Stimulated activated CD8-positive, alpha-beta memory T cell treated with anti-CD3 and anti-CD28 coated beads, Interleukin-4, amount 100 ng/mL, for 24 hours (primary cell): Measurements from ENCODE around the gene TMEM125.

ENCODE experiments used
- DNase-seq: peaks from one replicate; pipeline ENCODE4 v3.0.0-alpha.2; 2020; ENCODE audit warnings: low read depth

The TMEM125 gene

DNA sequence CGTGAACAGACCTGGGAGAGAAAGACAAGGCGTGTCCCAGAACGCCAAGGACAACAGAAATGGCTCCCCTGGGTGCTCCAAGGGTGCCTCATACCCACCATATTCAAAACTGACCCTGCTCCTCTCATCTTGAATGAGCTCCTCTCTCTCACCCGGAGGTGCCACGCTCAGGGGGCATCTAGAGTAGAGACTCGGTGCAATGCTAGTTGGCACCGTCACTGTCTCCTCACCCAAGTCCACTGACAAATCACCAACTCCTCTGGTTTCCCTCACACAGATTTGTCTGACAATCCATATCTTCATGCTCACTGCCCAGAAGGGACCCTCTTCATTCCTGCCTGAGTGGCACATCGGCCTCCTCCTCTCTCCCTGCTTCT, 5.0 kb downstream of the TMEM125 start:
- DNase-seq = no peak

GRCh38 chr1:43275826-43276620, 6.2 kb downstream of the TMEM125 start:
- no peak for DNase-seq

GRCh38 chr1:43276673-43277072, 6.9 kb downstream of the TMEM125 start:
- no peak for DNase-seq

DNA sequence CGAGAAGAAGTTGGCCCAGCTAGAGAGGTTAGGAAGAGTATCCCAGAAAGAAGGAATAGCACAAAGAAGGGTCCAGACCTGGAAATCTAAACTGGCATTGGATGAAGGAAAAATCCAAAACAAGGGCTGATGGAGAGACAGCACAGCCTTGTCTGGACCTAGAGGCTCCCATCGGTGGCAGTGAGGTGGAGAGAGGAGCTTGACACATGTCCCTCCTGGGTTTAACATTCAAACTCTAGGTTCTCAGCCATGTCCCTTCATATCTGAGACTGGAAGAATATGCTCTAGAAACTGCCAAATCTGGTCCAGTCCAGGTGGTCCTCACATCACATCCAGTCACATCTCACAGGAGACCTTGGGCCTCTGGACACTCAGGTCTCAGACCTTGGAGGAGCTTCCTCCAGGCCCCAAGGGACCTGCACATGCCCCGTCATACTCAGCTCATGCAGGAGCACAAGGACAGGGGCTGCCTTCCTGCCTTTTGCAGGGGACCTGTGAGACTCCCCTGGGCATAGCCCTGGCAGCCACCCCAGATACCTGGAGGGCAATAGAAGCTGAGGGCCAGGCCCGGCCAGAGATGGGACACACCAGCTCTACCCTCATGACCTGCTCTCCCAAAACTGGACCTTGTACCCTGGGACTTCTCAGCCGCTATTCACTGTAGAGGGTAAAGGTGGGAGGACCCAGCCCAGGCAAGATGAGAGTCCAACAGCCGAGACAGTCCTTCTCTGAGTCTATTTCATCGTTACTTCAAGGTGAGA, 7.5 kb downstream of the TMEM125 start:
- no peak for DNase-seq

GRCh38 chr1:43279161-43279560, 9.4 kb downstream of the TMEM125 start:
- no peak for DNase-seq

GRCh38 chr1:43279666-43280065, 9.9 kb downstream of the TMEM125 start:
- no peak for DNase-seq

GRCh38 chr1:43280692-43281091, 10.9 kb downstream of the TMEM125 start:
- no peak for DNase-seq

DNA sequence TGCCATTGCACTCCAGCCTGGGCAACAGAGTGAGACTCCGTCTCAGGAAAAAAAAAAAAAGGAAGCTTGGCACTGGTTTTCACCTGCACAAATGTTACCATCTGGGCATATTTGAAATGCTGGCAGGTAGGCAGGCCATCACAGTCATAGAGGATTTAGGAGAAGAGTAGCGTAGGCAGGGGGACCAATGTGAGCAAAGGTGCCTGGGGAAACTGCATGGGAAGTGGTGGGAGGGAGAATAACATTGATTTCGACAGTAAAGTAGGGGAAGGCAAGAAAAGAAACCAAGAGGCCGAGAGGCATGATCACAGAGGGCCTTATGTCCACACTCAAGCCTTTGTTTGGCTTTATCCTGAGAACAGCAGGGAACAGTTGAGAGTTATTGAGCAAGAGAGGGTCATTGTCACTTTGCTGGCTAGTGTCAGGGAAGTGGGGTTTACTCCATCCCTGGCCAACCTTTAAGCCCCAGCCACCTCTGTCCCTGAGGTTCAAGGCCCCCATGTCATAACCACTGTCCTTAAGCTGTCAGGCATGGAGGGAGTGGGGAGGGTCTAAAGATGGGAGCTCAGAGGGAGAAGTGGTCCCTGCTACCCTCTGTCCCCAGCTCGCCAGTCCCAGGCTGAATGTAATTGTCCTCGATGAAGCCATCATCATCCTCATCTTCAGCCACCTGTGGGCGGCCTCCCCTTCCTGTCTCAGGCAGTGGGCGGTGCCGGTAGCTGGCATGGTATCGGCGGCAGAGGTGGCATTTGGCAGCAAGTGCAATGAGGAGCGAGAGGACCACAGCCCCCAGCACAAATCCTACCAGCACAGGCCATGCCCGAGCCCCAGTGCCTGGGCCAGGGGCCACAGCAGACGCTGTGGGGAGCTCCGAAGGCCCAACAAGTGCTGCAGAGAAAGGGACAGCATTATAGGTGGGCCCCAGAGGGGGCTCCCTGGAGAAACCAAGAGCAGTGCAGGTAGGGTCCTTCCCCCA, 12.7 kb downstream of the TMEM125 start:
- no peak for DNase-seq

GRCh38 chr1:43284065-43284464, 14.3 kb downstream of the TMEM125 start:
- DNase-seq = no peak

DNA sequence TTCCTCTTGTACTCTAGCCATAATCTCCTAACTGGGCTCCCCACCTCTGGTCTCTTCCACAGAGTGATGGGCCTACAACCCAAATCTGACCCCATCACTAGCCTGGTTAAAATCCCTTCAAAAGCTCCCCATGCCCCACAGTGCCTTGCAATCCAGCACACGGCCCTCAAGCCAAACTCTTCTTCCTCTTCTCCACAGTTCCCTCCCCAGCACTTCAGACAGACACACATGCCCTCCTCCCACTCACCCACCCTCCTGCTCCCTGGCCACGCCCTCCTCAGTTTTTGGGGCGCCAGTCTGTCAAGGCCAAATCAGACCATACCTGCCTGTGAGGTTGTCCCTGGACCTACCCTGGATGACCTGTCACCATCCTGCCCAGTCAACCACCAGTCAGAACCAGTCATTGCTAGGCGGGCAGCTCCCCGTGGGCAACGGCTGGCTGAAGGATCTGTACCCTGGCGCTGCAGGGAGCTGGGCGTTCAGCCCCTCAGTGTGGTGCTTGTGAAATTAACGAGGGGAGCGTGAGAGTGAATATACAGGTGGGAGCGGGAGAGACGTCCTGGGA, 14.8 kb downstream of the TMEM125 start:
- no peak for DNase-seq

GRCh38 chr1:43285269-43285990, 15.6 kb downstream of the TMEM125 start, which contains the start of gene C1orf210:
TSS of gene C1orf210 (minus strand) at chr1:43285581. CDS start at chr1:43283270, 2,311 bp downstream.
- no peak for DNase-seq

DNA sequence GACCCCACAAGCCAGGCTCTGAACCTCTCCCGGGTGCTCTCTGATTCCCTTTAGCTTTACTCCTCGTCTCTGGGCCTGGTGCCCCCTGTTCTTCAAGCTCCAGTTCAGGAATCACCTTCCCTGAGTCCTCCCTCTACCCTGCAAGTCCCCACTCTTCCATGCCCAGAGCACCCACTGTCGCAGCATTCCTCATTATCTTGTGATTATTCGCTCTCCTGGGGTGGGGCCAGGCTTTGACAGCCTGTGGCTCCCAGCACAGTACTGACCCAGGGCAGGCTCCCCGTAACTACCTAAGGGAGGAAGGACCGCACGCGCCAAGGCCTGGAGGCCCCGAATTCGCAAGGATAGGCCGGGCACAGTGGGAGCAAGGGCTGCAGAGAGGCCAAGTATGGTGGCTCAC, 16.3 kb downstream of the TMEM125 start:
- no peak for DNase-seq

DNA sequence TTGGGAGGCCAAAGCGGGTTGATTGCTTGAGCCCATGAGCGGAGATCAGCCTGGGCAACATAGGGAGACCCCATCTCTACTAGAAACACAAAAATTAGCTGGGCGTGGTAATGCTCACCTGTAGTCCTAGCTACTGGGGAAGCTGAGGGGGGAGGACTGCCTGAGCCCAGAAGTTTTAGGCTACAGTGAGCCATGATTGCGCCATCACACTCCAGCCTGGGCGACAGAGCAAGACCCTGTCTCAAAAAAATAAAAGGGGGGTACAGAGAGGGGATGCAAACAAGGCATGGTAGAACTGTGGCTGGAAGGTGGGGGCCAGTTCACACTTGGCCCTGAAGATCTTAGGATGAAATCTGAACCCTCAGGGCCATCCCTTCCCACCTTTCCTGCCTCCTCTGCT, 16.8 kb downstream of the TMEM125 start:
- DNase-seq = no peak

DNA sequence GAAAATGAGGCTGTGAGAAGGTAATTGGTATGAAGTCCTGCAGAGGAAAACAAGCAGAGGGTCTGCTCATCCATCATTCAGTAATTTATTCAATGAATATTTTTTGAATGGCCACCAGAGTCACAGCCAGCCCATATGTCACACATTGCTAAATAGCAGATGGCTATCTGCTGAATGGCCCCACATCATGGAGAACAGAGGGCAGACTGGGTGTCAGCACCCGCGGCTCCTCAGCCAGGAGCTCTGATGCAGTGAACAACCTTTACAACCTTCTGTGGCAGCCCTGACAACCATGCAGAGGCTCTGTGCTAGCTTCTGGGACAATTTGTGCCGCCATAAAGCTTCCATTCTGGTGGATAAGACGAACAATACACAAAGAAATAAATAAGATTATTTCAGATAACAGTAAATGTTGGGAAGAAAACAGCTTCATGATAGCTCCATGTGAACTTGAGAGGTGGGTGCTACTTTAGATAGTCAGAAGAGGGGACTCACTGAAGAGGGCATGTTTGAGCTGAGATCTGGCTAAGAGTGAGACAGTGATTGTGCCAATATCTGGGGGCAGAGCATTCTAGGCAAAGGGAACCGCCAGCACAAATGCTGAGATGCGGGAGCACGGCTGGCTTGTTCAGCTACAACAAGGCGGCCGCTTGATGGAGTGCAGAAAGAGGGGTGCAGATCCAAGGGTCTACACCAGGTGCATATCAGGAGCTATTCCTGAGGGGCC, 18.4 kb downstream of the TMEM125 start:
- DNase-seq = no peak

- no peak for DNase-seq
These were observed 19.3 kb downstream of the TMEM125 start for GRCh38 chr1:43288785-43289706.

DNA sequence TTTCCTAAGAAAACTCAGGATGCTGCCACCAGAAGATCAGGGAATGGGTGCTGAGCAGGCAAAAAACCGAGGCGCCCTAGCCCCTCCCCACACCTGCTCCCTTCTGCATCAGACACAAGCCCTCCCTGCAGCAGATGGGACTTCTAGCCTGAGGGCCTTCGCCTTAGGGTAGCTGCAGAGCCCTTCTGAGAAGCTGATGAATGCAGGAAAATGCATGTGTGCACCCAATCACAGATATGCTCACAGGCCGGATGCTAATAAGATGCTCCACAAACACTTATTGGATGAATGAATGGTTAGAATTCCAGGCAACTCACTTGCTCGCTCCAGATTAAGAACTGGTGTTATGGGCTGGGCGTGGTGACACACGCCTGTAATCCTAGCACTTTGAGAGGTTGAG, 22.4 kb downstream of the TMEM125 start:
- no peak for DNase-seq

DNA sequence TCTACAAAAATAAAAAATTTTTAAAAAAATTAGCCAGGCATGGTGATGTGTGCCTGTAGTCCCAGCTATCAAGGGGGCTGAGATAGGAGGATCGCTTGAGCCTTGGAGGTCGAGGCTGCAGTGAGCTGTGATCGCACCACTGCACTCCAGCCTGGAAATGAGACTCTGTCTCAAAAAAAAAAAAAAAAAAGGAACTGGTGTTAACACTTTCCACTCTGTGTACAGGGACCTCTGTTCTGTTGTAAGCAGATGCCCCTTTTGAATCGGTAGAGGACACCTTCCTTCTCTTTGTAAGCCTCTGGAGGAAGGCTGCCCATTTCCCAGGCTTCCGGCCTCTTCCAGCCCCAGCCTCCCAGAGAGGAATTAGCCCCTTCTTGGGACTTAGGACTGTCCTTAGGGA, 22.9 kb downstream of the TMEM125 start:
- no peak for DNase-seq

DNA sequence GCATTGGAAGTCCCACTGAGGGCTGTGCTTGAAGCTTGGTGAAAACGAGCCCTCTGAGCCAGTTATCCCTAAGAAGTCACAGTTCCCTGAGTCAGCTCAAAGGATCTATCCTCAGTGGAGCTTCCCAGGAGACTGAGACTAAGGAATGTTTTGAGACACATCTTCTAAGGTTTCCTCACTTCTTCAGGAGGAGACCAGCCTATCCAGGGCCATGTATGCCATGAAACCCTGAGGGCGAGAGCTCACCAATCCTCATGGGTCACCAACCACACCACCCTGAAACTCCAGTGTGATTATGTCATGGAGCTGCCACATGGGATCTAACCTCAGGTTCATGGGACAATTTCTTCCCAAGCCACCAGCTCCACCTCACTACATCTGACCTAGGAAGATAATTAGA, 23.4 kb downstream of the TMEM125 start:
- no peak for DNase-seq
